ENCODE data around the gene HDAC6.

- no peak for TF ChIP-seq REST (IDR thresholded peaks at IDR 0.05; ENCODE audit: low read depth, low read length)
- no peak for TF ChIP-seq USF2 (IDR thresholded peaks at IDR 0.05; ENCODE audit: borderline replicate concordance, low read depth, low read length)
- no peak for TF ChIP-seq CHD2 (IDR thresholded peaks at IDR 0.05; ENCODE audit: borderline replicate concordance, low read depth, low read length)
- no peak for TF ChIP-seq ZNF622 (IDR thresholded peaks at IDR 0.05)
These were observed 53.0 kb downstream of the HDAC6 start for GRCh38 chrX:48854898-48855297.
